Panc1 (cell line): ENCODE results near the gene POLK. TPM values are rescaled to one million over a fixed set of nuclear protein-coding genes. Genes with fewer than 3 reads are reported as not detected.

Source experiments
- ATAC-seq: fragments of 200-7000 bp; cut with Tn5 transposase; 2 replicates; pipeline ENCODE4 v1.9.1; 2020; ENCODE audit warnings: mild to moderate bottlenecking, moderate library complexity
- BruUV-seq: library from RNA; stranded (reverse); fragments of 400-500 nt; replicated peaks from 2 replicates; lab custom pipeline; 2021; lab: Mats Ljungman, UMichigan
- CTCF ChIA-PET: fragments of 300-600 bp; sonication (Branson Sonifier 250); formaldehyde crosslinking; loops from one replicate; lab custom pipeline; 2022; ENCODE audit warnings: antibody characterized with exemption; lab: Charles Lee
- POLR2A ChIA-PET: fragments of 300-600 bp; sonication (Branson Sonifier 250); formaldehyde crosslinking; loops from one replicate; lab custom pipeline; 2022; ENCODE audit warnings: antibody characterized with exemption; lab: Charles Lee
- DNase-seq: peaks from one replicate; pipeline ENCODE4 v3.0.0-alpha.2; 2010; ENCODE audit warnings: low read depth, low spot score
- H3K27ac ChIP-seq: 2 replicates; pipeline ENCODE4 v1.5.1; 2011; ENCODE audit warnings: mild to moderate bottlenecking, low read length, inconsistent platforms
- H3K27me3 ChIP-seq: fragments of 200-500 bp; sonication (Bioruptor generic); 2 replicates; pipeline ENCODE4 v1.6.0; 2014; ENCODE audit warnings: low read length, inconsistent platforms; ENCODE audit not compliant: control insufficient read depth, insufficient read depth
- H3K36me3 ChIP-seq: fragments of 200-500 bp; sonication (Bioruptor generic); 2 replicates; pipeline ENCODE4 v1.5.1; 2014; ENCODE audit warnings: inconsistent platforms, mild to moderate bottlenecking, low read length, moderate library complexity; ENCODE audit not compliant: control insufficient read depth, insufficient read depth
- H3K4me1 ChIP-seq: 2 replicates; pipeline ENCODE4 v1.5.1; 2011; ENCODE audit warnings: inconsistent platforms, mild to moderate bottlenecking, low read length, moderate library complexity; ENCODE audit not compliant: control insufficient read depth, insufficient read depth
- H3K4me3 ChIP-seq, 2 experiments: 2 replicates each; pipeline ENCODE4 v1.5.1; 2011 to 2012; ENCODE audit warnings: low read depth in 2 of 2, low read length in 2 of 2, mild to moderate bottlenecking in 2 of 2, inconsistent platforms in 1 of 2, moderate library complexity in 1 of 2
- H3K9me3 ChIP-seq: fragments of 200-500 bp; sonication (Bioruptor generic); 2 replicates; pipeline ENCODE4 v1.5.1; 2014; ENCODE audit warnings: low read depth, mild to moderate bottlenecking, inconsistent platforms, low read length, moderate library complexity; ENCODE audit not compliant: control insufficient read depth, insufficient read depth
- CTCF ChIP-seq: fragments of 450-650 bp; IDR thresholded peaks from 2 replicates; pipeline ENCODE4 v1.5.1; 2017; ENCODE audit warnings: mild to moderate bottlenecking
- POLR2AphosphoS5 ChIP-seq: IDR thresholded peaks from 2 replicates; pipeline ENCODE4 v1.6.1; 2012; ENCODE audit warnings: mild to moderate bottlenecking, low read depth, low read length, moderate library complexity
- REST ChIP-seq, 2 experiments: IDR thresholded peaks; 2 replicates each; pipeline ENCODE4 v1.6.1; 2011 to 2012; ENCODE audit warnings: low read depth in 2 of 2, control low read depth in 1 of 2, low read length in 1 of 2, mild to moderate bottlenecking in 1 of 2, moderate library complexity in 1 of 2; ENCODE audit not compliant: insufficient read depth in 1 of 2
- SIN3A ChIP-seq: IDR thresholded peaks from 2 replicates; pipeline ENCODE4 v1.6.1; 2012; ENCODE audit warnings: low read depth, mild to moderate bottlenecking, low read length, moderate library complexity, borderline replicate concordance; ENCODE audit not compliant: insufficient read depth
- TCF7L2 ChIP-seq: IDR thresholded peaks from 2 replicates; pipeline ENCODE4 v1.6.1; 2011; ENCODE audit warnings: mild to moderate bottlenecking, low read depth, low read length, inconsistent platforms
- in situ Hi-C: cut with HindIII; loops from 2 replicates; pipeline ENCODE4 v1.10.0; 2016; ENCODE audit warnings: low sequenced_read_pairs, low pct_unique_long_range_greater_than_20kb
- intact Hi-C: fragments of 100-400 bp; cut with micrococcal nuclease; formaldehyde crosslinking; loops from one replicate; pipeline ENCODE4 v1.10.0; 2022; ENCODE audit not compliant: unreplicated experiment
- total RNA-seq: library from RNA; stranded (reverse); gene quantifications from one replicate; pipeline ENCODE4 v1.2.1, GENCODE V29; 2021; ENCODE audit not compliant: unreplicated experiment

Gene POLK
- total RNA-seq, 1 experiment from 2014 or later, result 21.3 TPM

GRCh38 chr5:75567710-75568109, 56.0 kb downstream of the POLK start:
- ChIA-PET CTCF (interaction anchor here (0.6 kb wide), 1 partner anchor 40 kb away, joined by 3 read pairs; no protein-coding TSS in a partner anchor), POLR2A (no interaction called here)
- Histone ChIP-seq H3K4me1 (peaks cover 26% of the 10 kb centered on the region), H3K27me3 (no peaks in the 10 kb centered on the region), H3K27ac (peak overlapping the region; percentile 93), H3K9me3 (peaks cover 4% of the 10 kb centered on the region; the same call in 1 of the 2 replicates), H3K36me3 (no peaks in the 10 kb centered on the region), H3K4me3 (peak overlapping the region in 1 of 2 experiments; percentile 20; a peak in 2 of 4 replicates)
- intact Hi-C loops, result loop anchor here (5.0 kb wide), 1 partner anchor 55 kb away; the partner anchor contains the start of genes CERT1 and POLK
- in situ Hi-C loops, result no loop called here
- no TSS peak for BruUV-seq
- peak; percentile 87 for ATAC-seq
- TF ChIP-seq TCF7L2 (no peak), SIN3A (no peak), CTCF (no peak), POLR2AphosphoS5 (no peak), REST (IDR thresholded peaks at IDR 0.05; ENCODE audit: insufficient read depth in 1 of 2, low read depth in 2 of 2, low read length in 1 of 2) (no peak)
- no peak for DNase-seq

GRCh38 chr5:75568202-75568601, 56.5 kb downstream of the POLK start:
- Histone ChIP-seq H3K4me1 (peaks cover 26% of the 10 kb centered on the region), H3K36me3 (no peaks in the 10 kb centered on the region), H3K9me3 (peaks cover 4% of the 10 kb centered on the region; the same call in 1 of the 2 replicates), H3K27me3 (no peaks in the 10 kb centered on the region), H3K27ac (peak overlapping the region; percentile 93), H3K4me3 (peak overlapping the region in 1 of 2 experiments; percentile 20; a peak in 1 of 4 replicates)
- DNase-seq (no peak), ATAC-seq (no peak)
- in situ Hi-C loops, result no loop called here
- TF ChIP-seq CTCF, result no peak
- TF ChIP-seq REST (IDR thresholded peaks at IDR 0.05; ENCODE audit: insufficient read depth in 1 of 2, low read depth in 2 of 2, low read length in 1 of 2), result no peak
- no peak for TF ChIP-seq SIN3A
- no peak for TF ChIP-seq POLR2AphosphoS5
- CTCF ChIA-PET, result interaction anchor here (0.6 kb wide), 1 partner anchor 40 kb away, joined by 3 read pairs; no protein-coding TSS in a partner anchor
- intact Hi-C loops, result loop anchor here (5.0 kb wide), 1 partner anchor 56 kb away; the partner anchor contains the start of genes CERT1 and POLK
- POLR2A ChIA-PET, result no interaction called here
- BruUV-seq, result no TSS peak
